Tibial nerve (tissue), 4 donors: ENCODE data around the gene OCIAD1.

ENCODE experiments used
- CTCF ChIP-seq, 5 experiments: fragments of 200-600 bp in 3 of 5; fragments of 450-650 bp in 2 of 5; sonication (generic) in 3 of 5; IDR thresholded peaks; one replicate each; pipeline ENCODE4 v1.5.1; 2016 to 2019; ENCODE audit warnings: antibody characterized with exemption in 5 of 5, mild to moderate bottlenecking in 3 of 5, moderate library complexity in 2 of 5
- EP300 ChIP-seq, 2 donors: sonication (generic); formaldehyde crosslinking; IDR thresholded peaks; one replicate each; pipeline ENCODE4 v1.6.1; 2017; ENCODE audit warnings: antibody characterized with exemption in 2 of 2, mild to moderate bottlenecking in 1 of 2
- POLR2A ChIP-seq, 2 donors: fragments of 450-650 bp; IDR thresholded peaks; one replicate each; pipeline ENCODE4 v1.6.1; 2017; ENCODE audit warnings: antibody characterized with exemption in 2 of 2, mild to moderate bottlenecking in 2 of 2, moderate library complexity in 2 of 2

- TF ChIP-seq POLR2A (IDR thresholded peaks at IDR 0.05) (no peak), CTCF (IDR thresholded peaks at IDR 0.05) (no peak), EP300 (IDR thresholded peaks at IDR 0.05) (no peak)
Measured at GRCh38 chr4:48854395-48854683, 23.5 kb downstream of the OCIAD1 start.
